Suprapubic skin (tissue), 4 donors: ENCODE measurements around the gene ATF6B.

ENCODE experiments used
- CTCF ChIP-seq, 2 donors: fragments of 200-600 bp in 1 of 2; fragments of 450-650 bp in 1 of 2; sonication (generic) in 1 of 2; IDR thresholded peaks; one replicate each; pipeline ENCODE4 v1.5.1; 2016 to 2019; ENCODE audit warnings: antibody characterized with exemption in 2 of 2, mild to moderate bottlenecking in 1 of 2, moderate library complexity in 1 of 2
- EP300 ChIP-seq: sonication (generic); formaldehyde crosslinking; IDR thresholded peaks from one replicate; pipeline ENCODE4 v1.6.1; 2017; ENCODE audit warnings: antibody characterized with exemption
- POLR2A ChIP-seq, 2 donors: fragments of 450-650 bp; IDR thresholded peaks; one replicate each; pipeline ENCODE4 v1.6.1; 2017; ENCODE audit warnings: antibody characterized with exemption in 2 of 2, mild to moderate bottlenecking in 2 of 2, moderate library complexity in 2 of 2
- POLR2AphosphoS5 ChIP-seq, 3 donors: sonication (generic); formaldehyde crosslinking; IDR thresholded peaks; one replicate each; pipeline ENCODE4 v1.6.1; 2017; ENCODE audit warnings: antibody characterized with exemption in 3 of 3

GRCh38 chr6:32126880-32127279 lies 1.2 kb downstream of the ATF6B start:
- TF ChIP-seq POLR2A (IDR thresholded peaks at IDR 0.05) (no peak), CTCF (IDR thresholded peaks at IDR 0.05) (no peak), POLR2AphosphoS5 (IDR thresholded peaks at IDR 0.05) (no peak), EP300 (no peak)
